Gastroesophageal sphincter (tissue), 3 donors: Measurements from ENCODE around the gene ABCE1.

ENCODE experiments used
- POLR2A ChIP-seq, 2 donors: fragments of 450-650 bp; IDR thresholded peaks; one replicate each; pipeline ENCODE4 v1.6.1; 2017; ENCODE audit warnings: antibody characterized with exemption in 2 of 2, mild to moderate bottlenecking in 2 of 2, moderate library complexity in 1 of 2
- TF ChIP-seq, protein P1 (sequence below), 4 experiments: fragments of 200-600 bp in 2 of 4; fragments of 450-650 bp in 2 of 4; sonication (generic) in 1 of 4; IDR thresholded peaks; one replicate each; pipeline ENCODE4 v1.5.1; 2017 to 2019; ENCODE audit warnings: antibody characterized with exemption in 4 of 4, mild to moderate bottlenecking in 2 of 4, moderate library complexity in 2 of 4

GRCh38 chr4:145155268-145155870 lies 57.3 kb downstream of the ABCE1 start:
- no peak for TF ChIP-seq POLR2A (IDR thresholded peaks at IDR 0.05)
- TF ChIP-seq, protein P1, sequence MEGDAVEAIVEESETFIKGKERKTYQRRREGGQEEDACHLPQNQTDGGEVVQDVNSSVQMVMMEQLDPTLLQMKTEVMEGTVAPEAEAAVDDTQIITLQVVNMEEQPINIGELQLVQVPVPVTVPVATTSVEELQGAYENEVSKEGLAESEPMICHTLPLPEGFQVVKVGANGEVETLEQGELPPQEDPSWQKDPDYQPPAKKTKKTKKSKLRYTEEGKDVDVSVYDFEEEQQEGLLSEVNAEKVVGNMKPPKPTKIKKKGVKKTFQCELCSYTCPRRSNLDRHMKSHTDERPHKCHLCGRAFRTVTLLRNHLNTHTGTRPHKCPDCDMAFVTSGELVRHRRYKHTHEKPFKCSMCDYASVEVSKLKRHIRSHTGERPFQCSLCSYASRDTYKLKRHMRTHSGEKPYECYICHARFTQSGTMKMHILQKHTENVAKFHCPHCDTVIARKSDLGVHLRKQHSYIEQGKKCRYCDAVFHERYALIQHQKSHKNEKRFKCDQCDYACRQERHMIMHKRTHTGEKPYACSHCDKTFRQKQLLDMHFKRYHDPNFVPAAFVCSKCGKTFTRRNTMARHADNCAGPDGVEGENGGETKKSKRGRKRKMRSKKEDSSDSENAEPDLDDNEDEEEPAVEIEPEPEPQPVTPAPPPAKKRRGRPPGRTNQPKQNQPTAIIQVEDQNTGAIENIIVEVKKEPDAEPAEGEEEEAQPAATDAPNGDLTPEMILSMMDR (IDR thresholded peaks at IDR 0.05), result no peak
